ENCODE results near the gene ZCCHC4.

Gene ZCCHC4

GRCh38 chr4:25377572-25378436 lies 65.2 kb downstream of the ZCCHC4 start:
- DNase-seq = no peak

GRCh38 chr4:25378437-25378743 lies 65.8 kb downstream of the ZCCHC4 start:
- DNase-seq = no peak

GRCh38 chr4:25379591-25379990 lies 67.0 kb downstream of the ZCCHC4 start:
- no peak for DNase-seq

- no peak for DNase-seq
These were observed 71.1 kb downstream of the ZCCHC4 start for GRCh38 chr4:25383647-25384046.

- no peak for DNase-seq
These were observed 74.4 kb downstream of the ZCCHC4 start for GRCh38 chr4:25386926-25387325.

GRCh38 chr4:25397305-25397704 lies 84.7 kb downstream of the ZCCHC4 start:
- no peak for DNase-seq

- no peak for DNase-seq
These were observed 86.9 kb downstream of the ZCCHC4 start for GRCh38 chr4:25399510-25399909.

- no peak for DNase-seq
These were observed 88.5 kb downstream of the ZCCHC4 start for GRCh38 chr4:25401066-25401465.

- no peak for DNase-seq
These were observed 89.9 kb downstream of the ZCCHC4 start for GRCh38 chr4:25402521-25402920.

- no peak for DNase-seq
These were observed 91.1 kb downstream of the ZCCHC4 start for GRCh38 chr4:25403699-25404098.

- DNase-seq = no peak
These were observed 92.9 kb downstream of the ZCCHC4 start for GRCh38 chr4:25405453-25405852.

- no peak for DNase-seq
These were observed 93.6 kb downstream of the ZCCHC4 start for GRCh38 chr4:25406081-25406692.

- no peak for DNase-seq
These were observed 98.4 kb downstream of the ZCCHC4 start for GRCh38 chr4:25410820-25411529.

GRCh38 chr4:25413261-25413660 lies 100.7 kb downstream of the ZCCHC4 start:
- no peak for DNase-seq

- DNase-seq = no peak
These were observed 104.4 kb downstream of the ZCCHC4 start for GRCh38 chr4:25417014-25417413.

Data from NCI-H187 (cell line).